HG03060 (cell line): ENCODE measurements around the gene DENND10.

Experiments used
- ATAC-seq: cut with Tn5 transposase; IDR thresholded peaks from one replicate; pipeline ENCODE4 v1.9.1; 2021; ENCODE audit warnings: low read depth, moderate number of reproducible peaks; ENCODE audit not compliant: unreplicated experiment

The DENND10 gene, protein sequence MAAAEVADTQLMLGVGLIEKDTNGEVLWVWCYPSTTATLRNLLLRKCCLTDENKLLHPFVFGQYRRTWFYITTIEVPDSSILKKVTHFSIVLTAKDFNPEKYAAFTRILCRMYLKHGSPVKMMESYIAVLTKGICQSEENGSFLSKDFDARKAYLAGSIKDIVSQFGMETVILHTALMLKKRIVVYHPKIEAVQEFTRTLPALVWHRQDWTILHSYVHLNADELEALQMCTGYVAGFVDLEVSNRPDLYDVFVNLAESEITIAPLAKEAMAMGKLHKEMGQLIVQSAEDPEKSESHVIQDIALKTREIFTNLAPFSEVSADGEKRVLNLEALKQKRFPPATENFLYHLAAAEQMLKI

DNA sequence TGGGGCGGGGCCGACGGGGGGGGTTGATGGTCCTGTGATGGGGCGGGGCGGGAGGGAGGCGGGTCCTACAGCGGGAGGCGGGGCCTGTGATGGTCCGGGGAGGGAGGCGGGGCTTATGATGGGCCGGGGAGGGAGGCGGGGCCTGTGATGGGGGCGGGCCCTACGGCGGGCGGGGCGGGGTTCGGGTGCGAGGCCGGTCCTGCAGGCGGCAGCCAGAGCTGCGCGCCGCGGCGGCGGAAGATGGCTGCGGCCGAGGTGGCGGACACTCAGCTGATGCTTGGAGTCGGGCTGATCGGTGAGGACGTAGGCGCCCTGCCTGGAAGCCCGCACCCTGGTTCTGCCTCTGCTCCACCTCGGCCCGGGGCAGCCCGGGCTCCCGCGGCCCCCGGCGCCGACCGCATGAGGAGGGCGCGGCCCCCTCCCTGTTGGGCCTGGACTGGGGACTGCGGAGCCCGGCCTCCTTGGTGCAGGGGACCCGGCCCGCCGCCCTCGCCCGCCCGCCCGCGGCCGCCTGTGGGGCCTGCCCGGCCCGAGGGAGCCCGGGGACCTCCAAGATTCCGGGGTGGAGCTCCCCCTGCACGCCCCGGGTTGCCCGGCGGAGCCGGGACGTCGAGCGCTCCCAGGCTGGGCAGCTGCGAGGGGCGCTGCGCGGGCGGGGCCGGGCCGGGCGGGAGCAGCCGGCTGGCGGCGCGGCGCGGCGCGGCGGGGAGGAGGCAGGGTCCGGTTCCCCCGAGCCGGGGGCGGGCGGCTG, at the start of gene DENND10:
TSS of gene DENND10 (plus strand) at position 211 of the 751 bp plus-strand sequence. CDS start at position 241, 30 bp downstream.
- peak; percentile 59 for ATAC-seq

DNA sequence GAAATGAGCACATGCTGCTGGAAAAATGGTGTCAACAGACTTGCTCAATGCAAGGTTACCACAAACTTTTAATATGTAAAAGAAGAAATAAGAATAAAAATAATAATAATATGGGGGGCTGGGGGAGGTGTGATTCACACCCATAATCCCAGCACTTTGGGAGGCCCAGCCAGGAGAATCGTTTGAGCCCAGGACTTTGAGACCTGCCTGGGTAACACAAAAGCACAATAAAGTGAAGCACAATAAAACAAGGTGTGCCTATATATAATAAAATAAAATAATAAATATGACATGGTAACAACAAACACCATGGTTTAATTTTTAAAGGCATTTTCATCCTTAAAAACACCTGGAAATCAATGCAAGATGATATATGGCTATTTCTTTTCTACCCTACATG, 48.4 kb upstream of the DENND10 start:
- no peak for ATAC-seq

DNA sequence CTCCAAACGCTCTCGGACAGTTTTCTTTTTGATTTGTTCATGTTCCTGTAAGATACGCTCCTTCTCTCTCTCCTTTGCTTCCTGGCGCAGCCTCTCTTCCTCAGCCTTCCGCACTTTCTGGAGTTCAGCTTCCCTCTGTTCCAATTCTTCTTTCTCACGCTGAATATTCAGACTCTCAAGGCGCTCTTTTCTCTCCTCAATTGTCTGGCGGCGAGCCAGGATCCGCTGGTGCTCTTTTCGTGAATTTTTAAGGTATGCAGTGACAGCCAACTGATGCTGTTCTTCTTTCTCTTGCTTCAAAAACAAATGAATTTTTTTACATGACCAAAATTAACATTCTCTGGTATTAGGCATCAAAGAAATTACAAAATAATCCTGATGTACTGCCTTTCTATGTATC, 45.9 kb upstream of the DENND10 start:
- ATAC-seq: no peak

DNA sequence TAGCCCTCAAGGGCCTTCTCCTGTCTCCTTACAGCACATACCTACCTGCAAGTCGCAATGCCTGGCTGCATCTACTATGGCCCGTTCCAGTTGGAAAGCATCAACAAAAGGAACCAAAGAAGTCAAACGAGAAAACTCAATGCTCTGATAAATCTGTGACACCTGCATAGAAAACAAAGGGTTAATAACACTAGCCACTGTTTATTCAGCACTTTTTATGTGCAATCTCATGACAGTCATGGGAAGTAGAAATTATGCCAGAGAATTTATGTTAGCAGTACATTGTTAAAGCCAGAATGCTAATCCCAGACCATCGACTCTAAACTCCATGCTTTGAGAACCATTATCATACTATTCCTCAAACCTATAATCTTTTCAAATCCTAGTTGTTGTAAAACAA, 44.4 kb upstream of the DENND10 start:
- ATAC-seq: no peak

DNA sequence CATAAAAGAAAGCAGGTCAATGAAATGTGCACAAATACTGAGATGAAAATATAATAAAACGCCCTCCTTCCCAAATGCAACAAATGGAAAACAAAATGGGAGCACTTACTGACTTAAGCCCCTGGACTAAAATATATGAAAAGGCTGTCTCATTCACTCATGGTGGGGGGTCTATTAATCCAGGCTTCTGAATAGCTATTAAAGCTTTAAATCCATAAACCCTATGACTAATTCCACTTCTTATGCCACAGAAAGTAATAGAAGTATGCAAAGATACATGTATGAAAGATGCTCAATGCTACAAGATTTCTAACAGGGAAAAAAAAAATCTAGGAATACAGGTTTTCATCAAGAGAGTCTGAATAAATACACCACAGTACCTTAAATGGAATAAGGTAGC, 43.8 kb upstream of the DENND10 start:
- no peak for ATAC-seq

DNA sequence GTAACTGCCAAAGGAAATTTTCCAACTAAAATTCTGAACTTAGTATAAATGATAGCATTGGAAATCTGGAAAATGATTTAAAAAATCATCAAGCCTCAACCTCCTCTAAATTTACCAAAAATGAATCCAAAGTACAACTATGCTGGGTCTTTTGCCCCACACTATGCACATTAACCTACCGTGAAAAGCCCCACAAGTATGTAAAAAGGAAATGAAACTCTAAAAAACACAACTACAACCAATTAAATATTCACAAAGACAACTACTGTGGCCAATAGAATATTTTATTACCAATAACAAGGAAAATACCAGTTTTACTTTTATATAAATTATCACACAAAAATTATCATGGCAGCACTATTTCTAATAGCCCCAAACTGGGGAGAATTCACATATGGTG, 42.6 kb upstream of the DENND10 start:
- no peak for ATAC-seq

DNA sequence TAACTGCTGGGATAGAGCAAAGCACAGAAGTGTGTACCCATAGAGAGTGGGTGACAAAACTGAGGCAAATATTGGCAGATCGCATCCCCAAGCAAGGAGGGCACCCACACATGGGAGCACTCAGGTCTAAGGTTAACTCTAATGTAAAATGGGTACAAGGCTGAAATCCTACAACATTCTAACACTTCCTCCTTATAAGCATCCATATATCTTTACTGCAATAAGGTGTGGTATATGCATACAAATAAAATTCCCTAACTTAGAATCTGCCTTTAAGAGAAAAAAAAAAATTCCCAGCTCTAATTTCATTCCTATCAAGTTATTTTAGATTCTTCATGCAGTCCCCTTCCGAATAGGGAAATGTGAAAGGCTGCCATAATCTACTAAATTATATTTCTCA, 42.0 kb upstream of the DENND10 start:
- ATAC-seq: no peak

DNA sequence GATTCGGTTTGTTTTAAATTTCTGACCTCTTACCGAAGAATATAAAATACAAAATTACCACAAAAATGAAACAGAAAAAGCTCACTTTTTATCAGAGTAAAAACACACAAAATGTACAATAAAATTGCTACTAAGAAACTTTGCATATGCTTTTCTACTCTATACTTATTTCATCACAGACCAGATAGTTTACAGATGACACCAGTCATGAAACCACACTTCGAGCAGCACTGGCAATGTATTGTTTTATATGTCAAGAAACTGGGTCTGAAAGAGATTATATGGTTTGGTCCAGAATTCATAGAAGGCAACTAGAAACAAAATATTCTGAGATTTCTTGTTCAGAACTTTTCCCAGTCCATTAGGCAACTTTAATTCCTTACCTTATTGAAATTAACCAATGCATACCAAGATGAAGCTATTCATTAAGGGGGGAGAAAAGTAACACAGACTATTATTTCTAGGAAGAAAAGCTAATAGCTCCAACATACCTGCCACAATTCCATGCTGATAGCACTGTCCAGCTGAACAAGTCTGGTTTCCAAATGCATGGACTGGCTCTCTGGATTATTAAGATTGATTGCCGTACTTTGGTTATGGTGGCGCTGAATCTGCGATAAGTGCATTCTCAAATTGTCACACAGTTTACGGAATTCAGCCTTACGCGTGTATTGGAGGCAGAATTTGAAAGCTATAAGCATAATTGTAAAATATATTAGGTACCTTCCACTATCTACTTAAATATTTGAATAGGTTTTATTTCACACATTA, 33.3 kb upstream of the DENND10 start:
- ATAC-seq: no peak

DNA sequence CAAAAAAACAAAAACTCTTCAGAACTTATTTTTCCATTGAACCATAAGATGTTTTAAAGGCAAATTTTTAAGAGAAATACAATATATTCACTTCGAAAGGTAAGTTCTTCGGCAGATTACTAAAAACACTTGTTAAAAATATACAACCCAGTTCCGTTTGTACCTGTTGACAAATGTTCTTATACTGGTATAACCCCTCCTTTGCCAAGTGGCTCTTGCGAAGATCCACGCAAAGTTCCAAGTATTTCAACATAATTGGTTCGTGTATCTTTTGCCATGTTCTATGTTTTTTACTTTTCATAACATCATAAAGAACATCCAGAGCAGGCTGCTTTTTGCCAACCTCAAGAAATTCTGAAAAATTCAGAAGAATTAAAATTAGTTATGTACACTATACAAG, 30.3 kb upstream of the DENND10 start:
- no peak for ATAC-seq

DNA sequence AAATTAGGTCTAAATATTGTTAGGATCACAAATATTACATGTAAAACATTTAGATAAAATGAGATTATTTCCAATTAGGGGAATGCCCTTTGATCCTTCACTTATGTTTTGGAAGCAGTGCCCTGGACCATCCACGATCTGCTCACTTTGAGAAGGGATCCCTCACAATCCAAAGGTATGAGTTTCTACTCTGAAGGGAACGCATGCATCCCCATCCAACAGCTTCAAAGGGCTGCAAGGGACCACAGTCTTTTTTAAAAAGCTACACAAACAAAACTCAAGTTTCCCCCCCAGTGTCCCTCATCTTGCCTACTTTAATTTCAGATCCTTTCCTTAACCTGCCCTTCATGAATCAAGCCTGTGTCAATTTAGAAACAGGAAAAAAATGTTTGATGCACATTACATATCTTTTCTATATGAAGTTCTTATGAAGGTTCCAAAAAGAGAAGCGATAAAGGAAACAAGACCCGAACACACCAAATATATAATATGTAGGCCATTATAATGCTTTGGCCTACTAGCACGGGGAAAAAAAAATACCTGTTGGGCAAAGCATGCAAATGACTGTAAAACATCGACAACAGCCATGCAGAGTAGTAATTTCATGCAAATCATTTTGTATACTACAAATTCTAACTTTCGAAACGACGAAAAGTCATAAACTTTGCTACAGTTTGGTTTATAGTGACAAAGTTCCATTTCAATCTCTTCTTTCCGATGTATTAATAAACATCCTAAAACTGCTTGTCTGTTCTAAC, 25.3 kb upstream of the DENND10 start:
- no peak for ATAC-seq

DNA sequence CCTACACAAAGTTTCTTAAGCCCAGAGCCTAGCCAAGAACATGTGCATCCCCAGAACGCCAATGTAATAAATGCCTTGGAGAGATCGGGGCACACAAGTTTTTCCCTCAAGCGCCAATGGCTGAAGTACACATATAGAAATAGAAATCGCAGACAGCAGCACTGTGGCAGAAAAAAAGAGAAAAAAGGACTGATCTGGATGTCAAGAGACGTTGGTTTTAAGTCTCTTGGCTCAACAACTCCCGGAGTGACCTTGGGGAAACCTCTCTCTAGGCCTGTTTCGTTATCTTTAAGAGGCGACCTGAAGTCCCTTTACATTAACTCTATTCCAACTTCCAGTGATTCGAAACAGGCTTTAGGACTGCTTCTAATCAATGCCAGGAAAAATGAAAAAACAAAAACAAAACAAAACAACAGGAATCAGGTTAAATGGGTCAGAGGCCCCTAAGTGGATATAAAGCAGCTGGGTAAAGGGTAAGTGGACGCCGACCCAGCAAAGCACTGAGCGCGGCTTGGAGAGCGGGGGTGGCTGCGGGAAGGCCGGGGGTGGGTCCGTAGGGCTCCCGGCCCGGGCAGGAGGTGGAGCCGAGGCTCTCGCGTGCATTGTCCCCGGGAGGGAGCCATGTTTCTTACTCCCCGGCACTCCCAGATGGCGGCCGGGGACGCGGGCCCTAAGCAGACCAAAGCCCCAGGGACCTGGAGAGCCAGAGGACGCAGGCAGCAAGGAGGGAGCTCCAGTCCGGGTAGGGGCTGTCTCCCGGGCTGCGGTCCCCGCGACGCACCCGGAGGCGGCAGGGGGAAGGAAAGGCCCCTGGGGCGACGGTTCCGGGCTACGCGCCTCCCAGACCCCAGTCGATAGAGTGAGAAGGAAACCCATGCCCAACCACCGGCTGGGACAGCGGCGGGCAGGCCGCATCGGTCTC, 24.1 kb upstream of the DENND10 start:
- ATAC-seq: peak; percentile 27

DNA sequence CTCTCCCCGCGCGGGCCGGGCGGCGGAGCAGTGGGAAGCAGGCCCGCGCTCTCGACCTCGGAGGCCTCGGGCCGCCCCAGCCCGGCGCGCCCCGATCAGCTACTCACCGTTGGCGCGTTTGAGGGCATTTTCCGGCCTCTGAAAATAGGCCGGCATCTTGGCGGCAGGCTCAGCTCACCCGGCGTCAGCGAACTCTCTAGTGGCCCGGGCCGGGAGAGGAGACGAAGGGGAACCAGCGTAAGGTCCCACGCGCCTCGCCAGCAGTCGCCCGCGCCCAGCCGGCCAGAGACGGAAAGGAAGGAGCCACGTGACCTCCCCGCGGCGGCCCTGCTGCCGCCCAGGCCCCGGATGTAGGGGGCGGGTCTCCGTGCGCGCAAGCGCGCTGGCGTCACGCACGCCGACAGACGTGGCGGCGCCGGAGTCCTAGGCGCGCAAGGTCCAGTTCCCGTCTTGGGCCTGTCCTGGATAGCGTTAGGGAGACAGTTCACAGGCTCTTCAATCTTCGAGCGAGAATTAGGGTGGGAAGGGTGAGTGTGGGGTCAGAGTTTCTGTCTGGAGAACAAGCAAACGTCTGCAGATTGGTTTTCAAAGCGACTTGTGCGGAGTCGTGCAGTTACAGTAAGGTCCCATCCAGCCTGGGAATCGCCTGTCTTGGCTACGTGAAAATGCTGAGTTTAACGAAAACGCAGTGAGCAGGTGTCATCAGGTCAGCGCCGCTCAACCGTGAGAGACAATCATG, 23.2 kb upstream of the DENND10 start, which contains the start of gene EIF3A:
TSS of gene EIF3A (minus strand) at position 297 of the 739 bp plus-strand sequence. CDS start at position 156, 141 bp downstream.
- ATAC-seq: peak; percentile 59

DNA sequence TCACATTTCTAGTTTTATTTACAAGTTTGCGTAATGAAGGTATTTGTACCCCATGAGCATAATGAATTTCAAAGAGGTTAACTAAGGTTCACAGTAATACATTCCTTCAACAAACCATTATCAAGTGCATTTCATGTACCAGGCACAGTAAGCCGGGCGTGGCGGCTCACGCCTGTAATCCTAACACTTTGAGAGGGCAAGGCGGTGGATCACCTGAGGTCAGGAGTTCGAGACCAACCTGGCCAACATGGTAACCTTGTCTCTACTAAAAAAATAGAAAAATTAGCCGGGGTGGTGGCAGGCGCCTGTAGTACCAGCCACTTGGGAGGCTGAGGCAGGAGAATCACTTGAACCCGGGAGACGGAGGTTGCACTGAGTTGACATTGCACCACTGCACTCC, 19.0 kb upstream of the DENND10 start:
- ATAC-seq: no peak

DNA sequence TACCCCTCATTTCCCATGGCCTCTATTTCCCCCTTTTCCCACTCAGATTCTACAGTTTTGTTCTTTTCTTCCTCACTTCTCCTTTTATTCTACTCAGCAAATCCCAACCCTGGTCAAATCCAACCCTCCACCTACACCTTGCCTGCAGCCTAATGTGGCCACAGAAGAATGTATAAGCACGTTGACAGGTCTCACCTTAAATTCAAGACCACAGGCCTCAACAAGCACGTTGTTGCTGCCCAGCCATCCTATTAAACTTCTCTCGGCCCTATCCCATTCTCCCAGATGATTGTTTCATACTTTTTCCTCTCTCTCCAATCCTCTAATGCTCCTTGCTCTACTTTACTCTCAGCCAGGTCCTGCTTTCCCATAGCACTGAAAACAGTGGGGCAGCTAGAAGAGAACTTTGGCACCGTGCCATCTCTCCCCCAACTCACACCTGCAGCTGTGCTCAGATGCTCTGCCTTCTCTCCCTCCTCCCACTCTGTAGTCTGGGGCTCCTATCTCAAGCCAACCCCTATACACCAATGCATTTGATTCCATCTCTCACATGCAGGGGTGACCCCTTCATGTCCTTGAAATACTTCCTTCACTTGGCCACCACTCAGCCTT, 16.5 kb upstream of the DENND10 start:
- no peak for ATAC-seq

DNA sequence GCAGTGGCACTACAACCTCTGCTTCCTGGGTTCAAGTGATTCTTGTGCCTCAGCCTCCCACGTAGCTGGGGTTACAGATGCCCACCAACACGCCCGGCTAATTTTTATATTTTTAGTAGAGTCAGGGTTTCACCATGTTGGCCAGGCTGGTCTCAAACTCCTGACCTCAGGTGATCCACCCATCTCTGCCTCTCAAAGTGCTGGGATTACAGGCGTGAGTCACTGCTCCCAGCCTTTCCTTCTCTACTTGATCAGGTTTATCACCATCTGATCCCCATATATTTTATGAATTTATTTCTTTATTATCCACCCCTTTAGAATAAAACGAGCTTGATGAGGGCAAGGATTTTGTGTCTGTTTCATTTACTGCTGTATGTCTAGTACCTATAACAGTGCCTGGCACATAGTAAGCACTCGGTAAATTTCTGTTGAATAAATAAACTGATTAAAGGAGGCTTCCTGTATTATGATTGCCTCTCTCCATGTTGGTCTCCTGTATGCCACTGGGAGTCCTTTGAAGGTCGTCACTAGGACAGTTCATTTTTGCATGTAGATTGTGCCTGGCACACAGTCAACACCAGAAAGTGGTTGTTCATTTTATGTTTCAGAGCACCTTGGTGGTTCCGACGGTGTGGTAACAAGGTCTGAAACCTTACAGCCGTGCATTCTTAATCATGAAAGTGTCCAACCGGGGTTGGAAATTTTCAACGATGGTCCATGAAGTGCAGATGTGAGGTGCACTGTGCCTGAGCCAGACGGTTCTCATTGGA, 13.7 kb upstream of the DENND10 start:
- ATAC-seq: no peak

DNA sequence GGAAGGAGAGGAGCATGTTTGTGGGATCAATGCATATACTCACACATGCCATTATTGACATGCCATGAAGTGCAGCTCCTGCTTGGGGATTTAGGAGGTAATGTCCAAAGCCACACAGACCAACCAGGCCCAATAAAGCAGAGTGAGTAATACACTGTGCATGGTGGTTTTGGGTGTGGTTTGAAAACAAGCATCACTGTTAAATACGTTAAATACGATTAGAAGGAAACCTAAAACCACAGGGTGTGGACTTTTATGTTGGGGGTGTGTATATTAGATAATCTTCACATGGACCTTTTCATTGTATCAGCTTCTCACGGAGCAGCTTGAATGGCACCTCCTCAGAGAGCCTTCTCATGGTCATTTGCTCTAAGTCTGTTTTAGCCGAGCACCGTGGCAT, 12.9 kb upstream of the DENND10 start:
- no peak for ATAC-seq

DNA sequence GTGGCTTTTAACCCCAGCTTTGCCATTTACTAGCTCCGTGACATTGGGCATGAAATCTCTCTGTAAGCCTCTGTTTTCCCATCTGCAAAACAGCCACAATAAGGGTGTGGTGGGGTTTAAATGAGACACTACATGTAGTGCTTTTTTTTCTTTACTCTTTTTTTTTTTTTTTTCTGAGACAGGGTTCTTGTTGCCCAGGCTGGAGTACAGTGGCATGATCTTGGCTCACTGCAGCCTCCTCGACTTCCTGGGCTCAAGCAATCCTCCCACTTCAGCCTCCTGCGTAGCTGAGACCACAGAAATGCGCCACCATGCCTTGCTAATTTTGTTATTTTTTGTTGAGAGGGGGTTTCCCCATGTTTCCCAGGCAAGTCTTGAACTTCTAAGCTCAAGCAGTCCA, 8.3 kb upstream of the DENND10 start:
- no peak for ATAC-seq
